OCI-LY1 (cell line): ENCODE data around the gene TRIM40.

Experiments used
- EZH2 ChIP-seq: fragments of 200-600 bp; sonication (generic), shearing (Covaris generic); IDR thresholded peaks from 2 replicates; pipeline ENCODE4 v1.8.0; 2017; ENCODE audit warnings: borderline replicate concordance, mixed run types, mild to moderate bottlenecking, antibody characterized with exemption, low read length, moderate library complexity, mixed read lengths
- TF ChIP-seq, protein P1 (sequence below): fragments of 200-600 bp; sonication (generic), shearing (Covaris generic); IDR thresholded peaks from 2 replicates; pipeline ENCODE4 v1.5.1; 2017; ENCODE audit warnings: mild to moderate bottlenecking, antibody characterized with exemption, low read length, moderate library complexity, mixed read lengths

GRCh38 chr6:30160008-30160784 lies 24.3 kb downstream of the TRIM40 start:
- TF ChIP-seq, protein P1, sequence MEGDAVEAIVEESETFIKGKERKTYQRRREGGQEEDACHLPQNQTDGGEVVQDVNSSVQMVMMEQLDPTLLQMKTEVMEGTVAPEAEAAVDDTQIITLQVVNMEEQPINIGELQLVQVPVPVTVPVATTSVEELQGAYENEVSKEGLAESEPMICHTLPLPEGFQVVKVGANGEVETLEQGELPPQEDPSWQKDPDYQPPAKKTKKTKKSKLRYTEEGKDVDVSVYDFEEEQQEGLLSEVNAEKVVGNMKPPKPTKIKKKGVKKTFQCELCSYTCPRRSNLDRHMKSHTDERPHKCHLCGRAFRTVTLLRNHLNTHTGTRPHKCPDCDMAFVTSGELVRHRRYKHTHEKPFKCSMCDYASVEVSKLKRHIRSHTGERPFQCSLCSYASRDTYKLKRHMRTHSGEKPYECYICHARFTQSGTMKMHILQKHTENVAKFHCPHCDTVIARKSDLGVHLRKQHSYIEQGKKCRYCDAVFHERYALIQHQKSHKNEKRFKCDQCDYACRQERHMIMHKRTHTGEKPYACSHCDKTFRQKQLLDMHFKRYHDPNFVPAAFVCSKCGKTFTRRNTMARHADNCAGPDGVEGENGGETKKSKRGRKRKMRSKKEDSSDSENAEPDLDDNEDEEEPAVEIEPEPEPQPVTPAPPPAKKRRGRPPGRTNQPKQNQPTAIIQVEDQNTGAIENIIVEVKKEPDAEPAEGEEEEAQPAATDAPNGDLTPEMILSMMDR, result no peak
- TF ChIP-seq EZH2, result no peak
